ENCODE results near the gene CPOX. TPM values are rescaled to one million over a fixed set of nuclear protein-coding genes. Genes with fewer than 3 reads are reported as not detected.
A peak's percentile ranks its signal among the peaks of the same experiment; 100 is the strongest.

Gene CPOX
- total RNA-seq, 6 donors from 2014 or later = 13.4 to 44.0 (median 23.6) TPM

DNA sequence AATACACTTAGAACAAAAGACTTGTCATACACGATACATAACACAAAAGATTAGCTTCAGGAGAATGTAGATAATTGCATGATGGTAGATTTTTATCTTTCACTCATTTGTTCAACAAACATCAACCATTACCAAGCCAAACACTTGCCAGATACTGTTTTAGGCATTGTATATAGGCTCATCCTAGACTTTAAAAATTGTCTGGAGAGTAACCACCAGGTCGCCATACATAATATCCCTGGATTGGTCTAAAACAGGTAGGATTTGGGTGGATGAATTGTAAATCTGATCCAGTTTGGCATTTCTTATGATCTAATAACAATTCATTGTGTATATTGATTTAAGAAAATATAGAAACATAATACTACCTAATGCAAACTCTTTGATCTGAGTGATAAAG, 38.8 kb downstream of the CPOX start:
- Histone ChIP-seq H3K36me3 (no peaks in the 10 kb centered on the region), H3K4me1 (no peaks in the 10 kb centered on the region), H3K9me3 (no peaks in the 10 kb centered on the region), H3K27ac (no peak overlapping the region), H3K4me3 (no peak overlapping the region), H3K27me3 (no peaks in the 10 kb centered on the region)
- TF ChIP-seq POLR2AphosphoS5 (IDR thresholded peaks at IDR 0.05) = no peak
- TF ChIP-seq EP300 (IDR thresholded peaks at IDR 0.05) = no peak
- TF ChIP-seq, protein P1, sequence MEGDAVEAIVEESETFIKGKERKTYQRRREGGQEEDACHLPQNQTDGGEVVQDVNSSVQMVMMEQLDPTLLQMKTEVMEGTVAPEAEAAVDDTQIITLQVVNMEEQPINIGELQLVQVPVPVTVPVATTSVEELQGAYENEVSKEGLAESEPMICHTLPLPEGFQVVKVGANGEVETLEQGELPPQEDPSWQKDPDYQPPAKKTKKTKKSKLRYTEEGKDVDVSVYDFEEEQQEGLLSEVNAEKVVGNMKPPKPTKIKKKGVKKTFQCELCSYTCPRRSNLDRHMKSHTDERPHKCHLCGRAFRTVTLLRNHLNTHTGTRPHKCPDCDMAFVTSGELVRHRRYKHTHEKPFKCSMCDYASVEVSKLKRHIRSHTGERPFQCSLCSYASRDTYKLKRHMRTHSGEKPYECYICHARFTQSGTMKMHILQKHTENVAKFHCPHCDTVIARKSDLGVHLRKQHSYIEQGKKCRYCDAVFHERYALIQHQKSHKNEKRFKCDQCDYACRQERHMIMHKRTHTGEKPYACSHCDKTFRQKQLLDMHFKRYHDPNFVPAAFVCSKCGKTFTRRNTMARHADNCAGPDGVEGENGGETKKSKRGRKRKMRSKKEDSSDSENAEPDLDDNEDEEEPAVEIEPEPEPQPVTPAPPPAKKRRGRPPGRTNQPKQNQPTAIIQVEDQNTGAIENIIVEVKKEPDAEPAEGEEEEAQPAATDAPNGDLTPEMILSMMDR (IDR thresholded peaks at IDR 0.05) = no peak
- no peak for TF ChIP-seq POLR2A (IDR thresholded peaks at IDR 0.05)
- 79 to 93% methylated on average over 2 of the region's 2 CpGs for whole genome bisulfite sequencing, 2 donors
- ATAC-seq (ENCODE audit: low FRiP score in 2 of 2) = no peak
- no peak for DNase-seq

DNA sequence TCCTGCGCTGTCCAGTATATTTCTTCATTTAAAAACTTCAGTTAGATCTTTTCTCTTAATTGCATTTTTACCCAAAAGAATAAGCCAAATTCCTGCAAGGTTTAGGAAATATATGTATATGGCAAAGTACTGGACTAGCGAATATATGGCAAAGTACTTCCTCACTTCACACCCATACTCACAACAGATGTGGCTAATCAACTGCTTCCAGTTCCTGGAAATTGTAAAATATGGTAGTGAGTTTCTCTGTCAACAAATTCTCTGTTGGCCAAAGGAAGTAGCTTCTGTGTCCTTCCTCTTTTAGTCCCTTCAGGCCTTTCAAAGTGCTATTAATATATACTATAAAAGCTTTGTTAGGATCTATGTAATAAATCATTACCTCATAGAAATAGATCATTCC, 39.7 kb downstream of the CPOX start:
- TF ChIP-seq POLR2AphosphoS5 (IDR thresholded peaks at IDR 0.05) = no peak
- TF ChIP-seq, protein P1 (IDR thresholded peaks at IDR 0.05) = no peak
- TF ChIP-seq EP300 (IDR thresholded peaks at IDR 0.05) = no peak
- no peak for TF ChIP-seq POLR2A (IDR thresholded peaks at IDR 0.05)
- WGBS, 2 donors = 71 to 73% methylated on average over 2 of the region's 2 CpGs
- no peaks in the 10 kb centered on the region for H3K9me3 ChIP-seq
- no peaks in the 10 kb centered on the region for H3K36me3 ChIP-seq
- H3K4me1 ChIP-seq = no peaks in the 10 kb centered on the region
- ATAC-seq (ENCODE audit: low FRiP score in 2 of 2) (peak in 1 of 2 donors; percentile 62), DNase-seq (no peak)
- H3K27ac ChIP-seq = no peak overlapping the region
- H3K27me3 ChIP-seq = no peaks in the 10 kb centered on the region
- no peak overlapping the region for H3K4me3 ChIP-seq

- no peaks in the 10 kb centered on the region for H3K27me3 ChIP-seq
- H3K4me3 ChIP-seq = no peak overlapping the region
- no peaks in the 10 kb centered on the region for H3K4me1 ChIP-seq
- WGBS, 2 donors = 69 to 81% methylated on average over 6 of the region's 6 CpGs
- no peaks in the 10 kb centered on the region for H3K36me3 ChIP-seq
- ATAC-seq (ENCODE audit: low FRiP score in 2 of 2) (no peak), DNase-seq (no peak)
- no peak overlapping the region for H3K27ac ChIP-seq
- TF ChIP-seq POLR2AphosphoS5 (IDR thresholded peaks at IDR 0.05) (no peak), EP300 (IDR thresholded peaks at IDR 0.05) (no peak), POLR2A (IDR thresholded peaks at IDR 0.05) (no peak)
- TF ChIP-seq, protein P1 (IDR thresholded peaks at IDR 0.05) = no peak
- no peaks in the 10 kb centered on the region for H3K9me3 ChIP-seq
Observed at GRCh38 chr3:98553021-98553563, 40.3 kb downstream of the CPOX start.

GRCh38 chr3:98552232-98553020, 41.0 kb downstream of the CPOX start:
- Histone ChIP-seq H3K9me3 (no peaks in the 10 kb centered on the region), H3K27ac (no peak overlapping the region), H3K36me3 (no peaks in the 10 kb centered on the region), H3K4me3 (no peak overlapping the region), H3K27me3 (no peaks in the 10 kb centered on the region), H3K4me1 (no peaks in the 10 kb centered on the region)
- ATAC-seq (ENCODE audit: low FRiP score in 2 of 2) (no peak), DNase-seq (no peak)
- 71 to 78% methylated on average over 4 of the region's 4 CpGs for WGBS, 2 donors
- TF ChIP-seq, protein P1 (IDR thresholded peaks at IDR 0.05) = no peak
- TF ChIP-seq EP300 (IDR thresholded peaks at IDR 0.05) (no peak), POLR2A (IDR thresholded peaks at IDR 0.05) (no peak)

DNA sequence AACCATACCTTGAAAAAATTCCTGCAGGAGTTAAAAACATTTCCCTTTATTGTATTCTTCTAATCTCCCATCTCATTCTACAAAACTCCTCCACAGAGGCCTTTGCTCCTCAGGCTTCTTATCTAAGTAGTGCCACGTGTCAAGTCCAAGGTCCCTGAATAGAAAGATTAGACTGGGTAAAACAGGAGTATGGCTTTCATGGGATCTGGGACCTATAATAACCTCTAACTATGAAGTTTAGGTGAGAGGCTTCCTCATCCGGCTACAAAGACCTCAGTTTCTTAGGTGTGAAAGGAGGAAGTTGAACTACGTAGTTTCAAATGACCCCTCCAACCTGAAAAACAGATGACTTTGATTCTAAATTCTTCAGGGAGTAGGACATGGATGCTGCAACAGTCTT, 41.7 kb downstream of the CPOX start:
- no peak for TF ChIP-seq POLR2A (IDR thresholded peaks at IDR 0.05)
- TF ChIP-seq, protein P1 (IDR thresholded peaks at IDR 0.05) = no peak
- TF ChIP-seq EP300 (IDR thresholded peaks at IDR 0.05) = no peak
- TF ChIP-seq POLR2AphosphoS5 (IDR thresholded peaks at IDR 0.05) = no peak
- no peak for DNase-seq
- 60 to 76% methylated on average over 3 of the region's 3 CpGs for WGBS, 2 donors

More for the DNA sequence above, 41.7 kb downstream of the CPOX start:
- no peak for ATAC-seq (ENCODE audit: low FRiP score in 2 of 2)
- H3K9me3 ChIP-seq = no peaks in the 10 kb centered on the region
- H3K4me3 ChIP-seq = no peak overlapping the region
- H3K27ac ChIP-seq = no peak overlapping the region
- H3K36me3 ChIP-seq = no peaks in the 10 kb centered on the region
- no peaks in the 10 kb centered on the region for H3K4me1 ChIP-seq
- no peaks in the 10 kb centered on the region for H3K27me3 ChIP-seq
